Measurements from ENCODE around the gene TMEM170B.

The TMEM170B gene

DNA sequence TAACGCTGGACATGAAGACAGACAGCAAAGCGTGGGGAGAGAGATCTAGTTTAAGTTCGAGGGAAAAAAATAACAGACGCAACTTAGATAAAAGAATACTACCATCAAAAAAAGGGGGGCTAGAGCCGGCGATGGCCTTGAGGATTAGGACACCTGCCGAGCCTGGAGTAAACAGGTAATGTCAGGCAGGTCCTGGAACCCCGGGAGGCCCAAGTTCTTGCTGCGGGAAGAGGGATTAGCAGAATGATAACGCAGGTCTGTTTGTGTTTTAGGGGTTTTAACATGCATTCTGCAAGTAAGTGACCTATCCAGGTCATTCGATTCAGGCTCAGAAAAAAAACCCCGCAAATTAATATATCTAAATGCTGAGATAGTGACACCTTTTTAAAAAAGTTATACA, 754 bp upstream of the TMEM170B start:
- no peaks in the 10 kb centered on the region for H3K9me3 ChIP-seq (ENCODE audit: control insufficient read depth, low read length)

DNA sequence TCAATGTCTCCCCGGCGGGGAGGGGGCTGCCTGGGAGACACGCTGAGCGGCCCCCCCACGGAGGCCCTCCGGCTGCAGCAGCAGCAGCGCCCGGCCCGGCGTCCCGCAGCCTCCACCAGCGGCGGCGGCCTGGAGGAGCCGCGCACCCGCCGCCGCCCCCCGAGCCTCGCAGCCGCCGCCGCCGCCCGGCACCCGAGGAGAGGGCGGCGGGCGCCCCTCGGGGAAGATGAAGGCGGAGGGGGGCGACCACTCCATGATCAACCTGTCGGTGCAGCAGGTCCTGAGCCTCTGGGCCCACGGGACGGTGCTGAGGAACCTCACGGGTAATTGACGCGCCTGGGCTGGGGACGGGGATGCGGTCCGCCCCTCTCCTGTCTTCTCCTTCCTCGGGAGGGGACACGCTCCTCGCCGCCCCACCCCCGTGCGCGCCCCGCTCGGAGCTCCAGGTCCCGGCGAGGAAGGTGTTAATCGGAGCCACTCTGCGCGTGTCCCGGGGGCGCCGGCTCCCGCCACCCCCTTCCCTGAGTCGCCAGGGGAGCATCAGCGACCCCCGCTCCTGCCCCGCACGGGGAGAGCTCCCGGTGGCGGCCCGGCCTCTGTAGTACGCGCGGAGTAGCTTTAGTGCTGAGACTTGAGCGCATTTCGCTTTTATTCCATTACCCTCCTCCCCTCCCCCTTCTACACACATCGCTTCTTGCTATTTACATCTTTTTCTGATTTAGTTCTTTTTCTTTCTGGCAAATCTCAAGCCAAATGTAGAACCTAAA, 686 bp downstream of the TMEM170B start:
- H3K79me2 ChIP-seq: no peaks in the 10 kb centered on the region
- peak overlapping the region; percentile 55 for H3K9ac ChIP-seq
- no peaks in the 10 kb centered on the region for H3K27me3 ChIP-seq (ENCODE audit: control insufficient read depth, insufficient read depth, low read length)
- peak overlapping the region; percentile 95 for H2AFZ ChIP-seq
- peak overlapping the region; percentile 57 for H3K27ac ChIP-seq
- H3K4me1 ChIP-seq: no peaks in the 10 kb centered on the region
- H3K9me3 ChIP-seq (ENCODE audit: control insufficient read depth, low read length): no peaks in the 10 kb centered on the region
- H3K4me3 ChIP-seq (ENCODE audit: low read depth, low read length): peak overlapping the region; percentile 83
- no peak for TF ChIP-seq CTCF (IDR thresholded peaks at IDR 0.05)
- H3K36me3 ChIP-seq (ENCODE audit: control insufficient read depth, insufficient read depth, low read length): no peaks in the 10 kb centered on the region
- peak overlapping the region; percentile 92 for H3K4me2 ChIP-seq (ENCODE audit: low read length)

More for the DNA sequence above, 754 bp upstream of the TMEM170B start:
- H3K4me3 ChIP-seq (ENCODE audit: low read depth, low read length): peak overlapping the region; percentile 83
- peak overlapping the region; percentile 82 for H3K27ac ChIP-seq
- no peak for TF ChIP-seq CTCF (IDR thresholded peaks at IDR 0.05)
- no peaks in the 10 kb centered on the region for H3K27me3 ChIP-seq (ENCODE audit: control insufficient read depth, insufficient read depth, low read length)
- peak overlapping the region; percentile 92 for H3K4me2 ChIP-seq (ENCODE audit: low read length)
- no peaks in the 10 kb centered on the region for H3K4me1 ChIP-seq
- no peak overlapping the region for H3K9ac ChIP-seq
- peak overlapping the region; percentile 92 for H2AFZ ChIP-seq
- H3K36me3 ChIP-seq (ENCODE audit: control insufficient read depth, insufficient read depth, low read length): no peaks in the 10 kb centered on the region
- no peaks in the 10 kb centered on the region for H3K79me2 ChIP-seq

DNA sequence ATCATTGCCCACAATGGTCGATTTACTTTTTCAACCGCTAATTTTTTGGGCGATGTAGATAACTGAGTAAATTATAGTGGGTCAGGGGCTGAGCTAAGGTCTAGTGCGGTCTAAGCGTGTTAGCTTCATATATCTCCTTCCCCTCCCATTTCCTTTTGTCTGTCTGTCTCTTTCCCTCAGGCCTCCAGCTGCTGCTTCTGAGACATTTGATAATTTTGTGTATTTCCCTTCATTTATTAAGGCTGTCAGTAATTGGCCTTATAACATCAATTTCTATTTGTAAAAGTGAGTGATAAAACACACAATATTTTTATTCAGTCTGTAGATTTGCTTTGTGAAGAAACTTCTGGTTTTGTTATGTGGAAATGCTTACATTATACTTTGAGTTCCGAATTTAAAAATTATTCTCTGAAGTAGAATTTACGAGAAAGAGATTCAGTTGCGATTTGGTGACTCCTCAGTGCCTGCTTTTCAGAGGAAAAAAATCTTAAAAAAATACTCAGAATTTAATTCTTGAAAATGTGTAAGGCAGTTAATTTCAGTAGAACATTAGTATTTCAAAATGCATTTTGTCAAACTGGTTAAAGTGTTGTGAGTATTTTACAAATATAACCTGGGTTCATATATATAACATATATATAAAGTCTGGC, 1.4 kb downstream of the TMEM170B start:
- peak overlapping the region; percentile 57 for H3K27ac ChIP-seq
- no peaks in the 10 kb centered on the region for H3K79me2 ChIP-seq
- no peaks in the 10 kb centered on the region for H3K27me3 ChIP-seq (ENCODE audit: control insufficient read depth, insufficient read depth, low read length)
- TF ChIP-seq CTCF (IDR thresholded peaks at IDR 0.05): no peak
- no peaks in the 10 kb centered on the region for H3K36me3 ChIP-seq (ENCODE audit: control insufficient read depth, insufficient read depth, low read length)
- H3K4me3 ChIP-seq (ENCODE audit: low read depth, low read length): peak overlapping the region; percentile 83
- H3K9ac ChIP-seq: peak overlapping the region; percentile 55
- H3K9me3 ChIP-seq (ENCODE audit: control insufficient read depth, low read length): no peaks in the 10 kb centered on the region
- no peaks in the 10 kb centered on the region for H3K4me1 ChIP-seq
- peak overlapping the region; percentile 95 for H2AFZ ChIP-seq
- H3K4me2 ChIP-seq (ENCODE audit: low read length): peak overlapping the region; percentile 92

DNA sequence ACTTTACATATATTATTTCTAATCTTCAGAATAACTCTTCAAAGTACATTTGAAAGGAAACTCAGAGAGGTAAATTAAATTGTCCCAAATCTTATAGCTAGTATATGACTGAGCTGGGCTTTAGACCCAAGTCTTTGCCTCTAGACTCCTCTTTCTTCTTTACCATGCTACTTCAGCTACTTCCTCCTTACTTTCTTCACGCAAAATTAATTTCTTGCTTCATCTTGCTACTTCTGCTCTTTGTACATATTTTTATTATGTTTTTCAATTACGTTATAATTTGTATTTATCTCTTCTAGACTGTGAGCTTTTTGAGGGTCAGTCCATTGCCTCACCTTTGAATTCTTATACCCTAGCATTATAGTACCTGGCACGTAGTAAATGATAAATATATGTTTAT, 5.3 kb downstream of the TMEM170B start:
- Histone ChIP-seq H3K27me3 (ENCODE audit: control insufficient read depth, insufficient read depth, low read length) (no peaks in the 10 kb centered on the region), H3K9ac (no peak overlapping the region), H3K4me2 (ENCODE audit: low read length) (no peak overlapping the region), H3K79me2 (no peaks in the 10 kb centered on the region), H3K4me1 (no peaks in the 10 kb centered on the region), H3K4me3 (ENCODE audit: low read depth, low read length) (no peak overlapping the region), H3K27ac (no peak overlapping the region), H3K9me3 (ENCODE audit: control insufficient read depth, low read length) (no peaks in the 10 kb centered on the region), H2AFZ (no peak overlapping the region), H3K36me3 (ENCODE audit: control insufficient read depth, insufficient read depth, low read length) (no peaks in the 10 kb centered on the region)
- TF ChIP-seq CTCF (IDR thresholded peaks at IDR 0.05): no peak
